GM19463 (cell line): ENCODE data around the gene NTN1.
"Not testable (repeated sequence)": the region's sequence is repeated elsewhere in the genome, so short reads cannot be mapped to it uniquely, and the experiment has no call there.

Experiments used
- ATAC-seq: cut with Tn5 transposase; IDR thresholded peaks from one replicate; pipeline ENCODE4 v1.9.1; 2021; ENCODE audit warnings: mild to moderate bottlenecking, moderate library complexity; ENCODE audit not compliant: unreplicated experiment

Gene NTN1

GRCh38 chr17:9080296-9080914 is 59.1 kb downstream of the NTN1 start:
- ATAC-seq: no peak

- ATAC-seq: no peak
These were observed 59.7 kb downstream of the NTN1 start for GRCh38 chr17:9080983-9081382.

DNA sequence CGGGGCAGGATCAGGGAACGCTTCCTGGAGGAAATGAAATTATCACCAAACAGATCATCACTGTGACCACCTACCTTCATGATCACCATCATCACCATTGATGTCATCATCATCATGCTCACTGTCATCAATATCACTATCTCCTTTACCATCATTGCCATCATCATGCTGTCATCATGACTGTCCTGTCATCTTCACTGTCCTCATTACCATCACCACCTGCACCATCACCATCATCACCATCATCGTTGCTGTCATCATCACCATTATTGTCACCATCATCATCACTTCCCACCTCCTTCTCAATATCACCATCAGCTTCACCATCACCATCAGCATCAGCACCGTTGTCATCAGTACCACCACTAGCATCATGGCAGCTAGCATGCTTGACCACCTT is 65.3 kb downstream of the NTN1 start:
- no peak for ATAC-seq

DNA sequence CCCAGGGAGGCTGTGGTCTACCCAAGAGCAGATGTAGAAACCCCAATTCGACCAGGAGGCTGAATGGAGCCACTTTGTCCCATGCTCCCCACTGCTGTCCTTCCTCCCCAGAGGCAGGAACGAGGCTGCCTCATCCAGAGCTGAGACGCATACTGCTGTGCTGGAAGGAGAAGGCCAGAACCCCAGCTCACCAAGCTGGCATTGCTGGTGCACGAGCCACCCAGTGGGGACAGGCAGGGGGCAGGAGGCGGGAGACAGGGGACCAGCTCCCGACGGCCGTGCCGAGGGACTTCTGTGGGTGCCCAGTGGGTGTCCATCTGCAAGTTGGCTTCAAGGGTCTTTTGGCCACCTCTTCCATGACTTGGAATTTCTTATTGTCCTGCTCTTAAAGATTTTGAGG is 66.6 kb downstream of the NTN1 start:
- ATAC-seq: no peak

DNA sequence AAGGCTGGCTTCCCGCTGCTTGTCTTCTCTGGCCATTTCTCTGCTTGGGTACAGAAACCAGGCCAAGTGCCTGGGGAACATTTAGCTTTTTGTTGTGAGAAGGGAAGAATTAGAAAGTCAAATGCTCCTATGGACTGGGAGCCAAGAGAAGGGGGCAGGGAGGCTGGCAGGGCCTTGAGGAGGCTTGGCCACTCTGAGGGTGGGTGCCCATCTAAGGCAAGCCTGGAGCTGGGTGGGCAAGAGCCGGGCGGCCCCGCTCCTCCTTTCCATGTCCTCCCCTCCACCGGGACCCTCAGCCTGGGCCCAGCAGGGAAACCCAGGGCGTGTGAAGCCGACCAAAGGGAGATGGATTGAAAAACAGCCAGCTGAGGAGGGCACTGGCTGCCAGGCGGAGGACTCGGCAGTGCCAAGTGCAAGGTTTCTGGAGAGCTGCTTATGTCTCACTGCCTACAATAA is 69.4 kb downstream of the NTN1 start:
- no peak for ATAC-seq

GRCh38 chr17:9094193-9094592 is 72.9 kb downstream of the NTN1 start:
- no peak for ATAC-seq

DNA sequence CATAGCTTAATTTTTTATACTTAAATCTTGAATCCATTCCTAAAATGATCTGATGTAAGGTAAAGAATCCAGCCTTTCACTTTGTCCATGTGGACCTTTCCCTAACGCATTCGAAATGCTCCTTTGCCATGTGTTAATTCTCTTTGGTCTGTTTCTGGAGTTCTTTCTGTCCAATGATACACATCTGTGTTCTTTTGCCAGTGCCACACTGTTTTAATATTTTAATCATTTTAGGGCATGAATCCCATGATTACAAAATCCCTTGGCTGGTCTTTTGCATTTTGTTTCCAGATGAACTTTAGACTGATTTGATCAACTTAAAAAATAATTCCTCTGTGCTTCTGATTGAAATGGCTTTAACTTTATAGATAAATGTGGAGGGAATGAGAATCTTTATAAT is 74.1 kb downstream of the NTN1 start:
- ATAC-seq: no peak

DNA sequence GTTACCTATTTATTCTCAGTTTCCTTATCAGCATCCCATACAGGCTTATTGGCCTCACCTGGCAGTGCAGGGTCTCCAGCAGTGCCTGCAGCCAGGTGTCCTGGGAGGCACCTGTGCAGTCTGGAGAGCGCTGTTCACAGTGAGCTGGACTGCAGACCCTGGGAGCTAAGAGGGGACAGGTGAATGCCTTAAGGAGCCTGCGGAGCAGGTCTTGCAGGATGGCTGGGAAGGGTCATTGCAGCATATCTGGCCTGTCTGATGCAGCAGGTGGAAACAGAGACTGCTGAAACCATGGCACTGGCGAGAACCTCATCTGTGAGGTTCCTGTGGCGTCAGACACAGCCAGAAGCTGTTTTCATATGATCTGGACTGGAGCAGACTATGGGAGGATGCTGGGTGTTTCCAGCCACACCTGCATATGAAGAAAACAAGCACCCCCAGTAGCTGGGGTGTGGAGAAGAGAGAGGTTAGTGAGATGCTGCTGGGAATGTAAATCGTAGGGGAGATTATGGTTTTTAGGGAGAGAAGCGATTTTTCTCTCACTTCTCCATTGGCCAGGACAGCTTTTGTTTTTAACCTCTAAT is 77.0 kb downstream of the NTN1 start:
- no peak for ATAC-seq

DNA sequence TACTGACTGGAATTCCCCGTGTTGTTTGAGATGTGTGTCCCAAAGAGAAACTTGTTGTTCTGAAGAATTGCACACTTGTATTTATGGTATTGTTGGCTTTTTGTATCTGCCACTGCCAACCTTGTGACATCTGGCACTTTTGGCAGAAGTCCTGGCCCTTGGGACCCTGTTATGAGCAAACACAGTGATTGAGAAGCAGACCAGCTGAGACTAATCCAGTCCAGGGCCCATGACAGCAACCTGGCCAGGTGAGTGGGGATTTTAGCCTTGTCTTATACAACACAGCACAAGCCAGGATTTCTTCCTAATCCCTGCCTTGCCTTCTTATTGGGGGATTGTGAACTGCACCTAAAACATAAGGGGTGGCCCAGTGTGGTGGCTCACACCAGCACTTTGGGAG is 80.0 kb downstream of the NTN1 start:
- no peak for ATAC-seq

DNA sequence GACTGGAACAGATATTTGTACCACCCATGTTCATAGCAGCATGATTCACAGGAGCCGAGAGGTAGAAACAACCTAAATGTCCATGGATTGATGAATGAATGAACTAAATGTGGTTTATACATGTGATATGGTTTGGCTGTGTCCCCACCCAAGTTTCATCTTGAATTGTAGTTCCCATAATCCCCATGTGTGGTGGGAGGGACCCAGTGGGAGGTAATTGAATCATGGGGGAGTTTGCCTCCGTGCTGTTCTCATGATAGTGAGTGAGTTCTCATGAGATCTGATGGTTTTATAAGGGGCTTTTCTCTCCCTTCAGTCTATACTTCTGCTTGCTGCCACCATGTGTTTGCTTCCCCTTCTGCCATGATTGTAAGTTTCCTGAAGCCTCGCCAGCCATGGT is 81.9 kb downstream of the NTN1 start:
- not testable (repeated sequence) for ATAC-seq

GRCh38 chr17:9104370-9105041 is 83.2 kb downstream of the NTN1 start:
- no peak for ATAC-seq

- no peak for ATAC-seq
These were observed 84.0 kb downstream of the NTN1 start for GRCh38 chr17:9105068-9105868.

DNA sequence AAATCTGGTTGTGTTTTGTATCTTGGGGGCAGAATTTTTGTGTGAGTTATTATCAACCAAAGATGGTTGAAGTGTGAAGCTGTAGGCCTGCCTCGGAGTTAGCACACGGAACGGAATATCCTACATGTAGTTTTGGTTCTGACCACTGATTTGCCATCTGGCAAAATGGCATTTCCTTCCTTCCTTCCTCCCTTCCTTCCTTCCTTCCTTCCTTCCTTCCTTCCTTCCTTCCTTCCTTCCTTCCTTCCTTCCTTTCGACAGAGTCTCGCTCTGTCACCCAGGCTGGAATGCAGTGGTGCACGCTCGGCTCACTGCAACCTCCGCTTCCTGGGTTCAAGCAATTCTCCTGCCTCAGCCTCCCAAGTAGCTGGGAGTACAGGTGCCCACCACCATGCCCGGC is 85.0 kb downstream of the NTN1 start:
- ATAC-seq: not testable (repeated sequence)

- ATAC-seq: no peak
These were observed 86.2 kb downstream of the NTN1 start for GRCh38 chr17:9107527-9107926.

- ATAC-seq: no peak
These were observed 86.8 kb downstream of the NTN1 start for GRCh38 chr17:9108146-9108545.

DNA sequence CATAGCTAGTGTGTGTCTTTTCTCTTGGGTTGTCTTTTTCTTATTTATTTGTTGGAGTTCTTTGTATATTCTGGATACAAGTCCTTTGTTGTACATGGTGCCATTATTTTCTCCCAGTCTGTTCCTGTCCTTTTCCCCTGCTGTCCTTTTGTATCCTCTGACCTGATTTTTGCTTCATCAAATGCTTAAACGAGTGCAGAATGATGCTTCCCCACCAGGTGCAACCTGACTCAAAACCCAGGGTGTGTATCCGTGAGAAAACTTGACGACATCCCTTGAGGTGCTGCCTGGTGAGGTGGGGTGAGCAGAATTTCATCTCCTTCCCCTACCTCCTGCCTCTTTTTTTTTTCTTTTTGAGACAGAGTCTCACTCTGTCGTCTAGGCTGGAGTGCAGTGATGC is 88.6 kb downstream of the NTN1 start:
- no peak for ATAC-seq

GRCh38 chr17:9110501-9110900 is 89.2 kb downstream of the NTN1 start:
- ATAC-seq: no peak

GRCh38 chr17:9115214-9116191 is 94.2 kb downstream of the NTN1 start:
- no peak for ATAC-seq

DNA sequence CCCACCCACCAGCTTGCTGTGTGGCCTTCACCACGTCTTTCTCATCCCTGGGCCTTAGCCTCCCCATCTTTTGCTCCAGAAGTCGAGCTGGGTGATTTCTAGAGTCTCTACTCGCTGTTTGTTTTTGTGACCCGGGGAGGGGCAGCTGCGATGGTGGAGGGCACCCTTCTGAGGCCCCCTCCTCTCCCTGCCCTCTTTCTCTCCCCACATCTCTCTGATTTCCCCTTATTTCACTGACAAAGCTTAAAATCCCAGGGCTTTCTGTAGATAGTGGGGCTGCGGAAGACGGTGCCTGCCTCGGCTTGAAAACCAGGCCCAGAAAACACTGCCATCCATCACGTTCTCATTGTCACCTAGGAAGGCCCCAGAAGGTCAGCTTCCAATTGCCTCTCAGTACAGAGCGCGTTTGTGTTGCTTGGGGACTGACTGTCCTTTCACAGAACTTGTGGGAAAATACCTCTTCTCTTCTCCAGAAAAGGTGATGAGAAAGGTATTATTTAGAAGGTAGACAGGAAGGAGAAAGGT is 95.1 kb downstream of the NTN1 start:
- no peak for ATAC-seq

GRCh38 chr17:9116861-9117568 is 95.7 kb downstream of the NTN1 start:
- ATAC-seq: no peak
